NB4 (cell line): ENCODE results near the gene SCIN.

ENCODE experiments used
- POLR2A ChIP-seq: IDR thresholded peaks from 2 replicates; pipeline ENCODE4 v1.6.1; 2011; ENCODE audit warnings: mild to moderate bottlenecking; ENCODE audit not compliant: insufficient read length; ENCODE audit errors: extremely low read depth
- TF ChIP-seq, protein P1 (sequence below): IDR thresholded peaks from one replicate; pipeline ENCODE4 v1.5.1; 2012; ENCODE audit warnings: low read depth, low read length

DNA sequence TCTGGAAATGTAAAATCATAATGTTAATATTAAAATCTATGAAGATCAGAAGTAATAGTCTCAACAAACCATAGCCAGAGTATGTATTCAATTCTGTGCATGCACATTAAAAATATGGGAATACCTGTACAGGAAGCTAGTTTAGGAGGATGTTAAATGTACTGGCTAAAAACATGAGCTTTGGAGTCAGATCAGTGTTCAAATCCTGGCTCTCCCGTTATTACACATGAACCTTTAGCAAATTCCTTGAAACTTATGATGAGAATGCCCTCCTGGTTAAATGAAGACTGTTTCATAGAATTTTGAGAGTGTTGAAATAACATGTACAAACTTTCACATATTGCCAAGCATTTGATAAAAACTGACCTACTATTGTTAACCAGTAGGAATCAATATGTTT is 121.5 kb downstream of the SCIN start:
- no peak for TF ChIP-seq POLR2A
- TF ChIP-seq, protein P1, sequence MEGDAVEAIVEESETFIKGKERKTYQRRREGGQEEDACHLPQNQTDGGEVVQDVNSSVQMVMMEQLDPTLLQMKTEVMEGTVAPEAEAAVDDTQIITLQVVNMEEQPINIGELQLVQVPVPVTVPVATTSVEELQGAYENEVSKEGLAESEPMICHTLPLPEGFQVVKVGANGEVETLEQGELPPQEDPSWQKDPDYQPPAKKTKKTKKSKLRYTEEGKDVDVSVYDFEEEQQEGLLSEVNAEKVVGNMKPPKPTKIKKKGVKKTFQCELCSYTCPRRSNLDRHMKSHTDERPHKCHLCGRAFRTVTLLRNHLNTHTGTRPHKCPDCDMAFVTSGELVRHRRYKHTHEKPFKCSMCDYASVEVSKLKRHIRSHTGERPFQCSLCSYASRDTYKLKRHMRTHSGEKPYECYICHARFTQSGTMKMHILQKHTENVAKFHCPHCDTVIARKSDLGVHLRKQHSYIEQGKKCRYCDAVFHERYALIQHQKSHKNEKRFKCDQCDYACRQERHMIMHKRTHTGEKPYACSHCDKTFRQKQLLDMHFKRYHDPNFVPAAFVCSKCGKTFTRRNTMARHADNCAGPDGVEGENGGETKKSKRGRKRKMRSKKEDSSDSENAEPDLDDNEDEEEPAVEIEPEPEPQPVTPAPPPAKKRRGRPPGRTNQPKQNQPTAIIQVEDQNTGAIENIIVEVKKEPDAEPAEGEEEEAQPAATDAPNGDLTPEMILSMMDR, result no peak
